ENCODE measurements around the gene AFDN. TPM values are rescaled to one million over a fixed set of nuclear protein-coding genes. Genes with fewer than 3 reads are reported as not detected.

AFDN gene
- total and polyA plus RNA-seq, 2 experiments from 2014 or later = 66.9 to 200 TPM

DNA sequence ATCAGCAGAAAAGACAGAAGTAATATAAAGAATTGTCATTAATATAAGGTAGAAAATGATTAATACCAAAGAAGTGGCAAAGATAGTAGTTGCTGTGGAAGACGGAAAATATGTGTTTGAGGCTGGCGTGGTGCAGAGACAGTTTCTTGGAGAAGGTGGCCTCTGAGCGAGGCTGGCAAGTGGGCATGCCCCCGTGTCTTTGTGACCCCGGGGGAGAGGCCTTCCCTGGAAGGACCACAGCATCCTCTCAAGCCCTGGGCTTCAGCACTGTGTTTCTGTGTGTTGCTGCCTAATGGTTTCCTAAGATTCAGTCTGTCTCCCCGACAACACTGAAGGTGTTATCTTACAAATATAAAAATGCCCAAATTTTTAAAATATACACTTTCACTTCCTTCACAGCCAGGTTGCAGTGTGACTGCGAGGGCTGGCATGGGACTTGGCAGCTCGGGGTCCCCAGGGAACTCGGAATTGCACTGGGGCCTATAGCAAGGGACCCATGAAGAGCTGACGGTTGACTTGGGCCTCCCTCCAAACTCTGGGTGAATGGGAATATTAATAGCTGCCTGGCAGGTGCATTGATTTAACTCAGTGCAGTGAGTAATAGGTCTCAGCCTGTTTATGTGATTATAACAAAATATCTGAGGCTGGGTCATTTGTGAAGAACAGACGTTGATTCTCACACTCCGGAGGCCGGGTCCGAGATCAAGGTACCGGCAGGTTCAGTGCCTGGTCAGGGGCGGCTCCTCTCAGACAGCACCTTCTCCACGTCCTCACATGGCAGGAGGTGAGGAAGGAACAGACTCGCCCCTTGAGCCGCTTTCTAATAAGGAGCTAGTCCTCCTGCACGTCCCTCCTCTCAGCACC is 47.4 kb upstream of the AFDN start:
- H3K4me1 Mint-ChIP-seq = peaks cover 3% of the 10 kb centered on the region; the same call in 1 of the 3 replicates
- DNase-seq (ENCODE audit: low spot score) = no peak
- H3K9me3 Mint-ChIP-seq = no peaks in the 10 kb centered on the region
- Histone ChIP-seq H3K4me2 (no peak overlapping the region), H3K27ac (ENCODE audit: low read depth) (no peak overlapping the region), H2AFZ (no peak overlapping the region), H3K27me3 (ENCODE audit: insufficient read depth) (no peaks in the 10 kb centered on the region), H4K20me1 (replicated peaks; ENCODE audit: insufficient read depth) (no peaks in the 10 kb centered on the region), H3K4me1 (ENCODE audit: insufficient read depth) (no peaks in the 10 kb centered on the region), H3K79me2 (replicated peaks; ENCODE audit: insufficient read depth) (no peaks in the 10 kb centered on the region), H3K9me2 (ENCODE audit: insufficient read depth) (no peaks in the 10 kb centered on the region), H3K36me3 (ENCODE audit: insufficient read depth) (no peaks in the 10 kb centered on the region), H3F3A (replicated peaks; ENCODE audit: low read depth) (no peaks in the 10 kb centered on the region), H3K4me3 (no peak overlapping the region)
- H3K4me3 Mint-ChIP-seq = no peak overlapping the region
- no peaks in the 10 kb centered on the region for H3K36me3 Mint-ChIP-seq (ENCODE audit: low read depth)
- no peak overlapping the region for H3K27ac Mint-ChIP-seq
- peaks cover 7% of the 10 kb centered on the region for H3K27me3 Mint-ChIP-seq (ENCODE audit: insufficient read depth, low read depth, poor library complexity)
- no peak for ATAC-seq
- TF ChIP-seq ZNF331 (CRISPR knock-in tag; IDR thresholded peaks at IDR 0.05; ENCODE audit: low read depth) (no peak), ZNF114 (CRISPR knock-in tag; IDR thresholded peaks at IDR 0.05) (no peak), JUNB (IDR thresholded peaks at IDR 0.05; ENCODE audit: unreplicated experiment) (no peak), NANOG (IDR thresholded peaks at IDR 0.05; ENCODE audit: borderline replicate concordance) (no peak), STAT1 (IDR thresholded peaks at IDR 0.05; ENCODE audit: unreplicated experiment) (no peak), EZH2phosphoT487 (IDR thresholded peaks at IDR 0.05; ENCODE audit: unreplicated experiment) (no peak), CTCF (conservative IDR thresholded peaks at IDR 0.05; ENCODE audit: low read depth in 2 of 2) (no peak), ETS1 (IDR thresholded peaks at IDR 0.05) (no peak), CREB1 (CRISPR knock-in tag; IDR thresholded peaks at IDR 0.05; ENCODE audit: low read depth) (no peak), ZNF462 (CRISPR knock-in tag; IDR thresholded peaks at IDR 0.05) (no peak), EZH2 (IDR thresholded peaks at IDR 0.05; ENCODE audit: low read depth, unreplicated experiment) (no peak), POLR2AphosphoS5 (IDR thresholded peaks at IDR 0.05; ENCODE audit: low read depth) (no peak)
- TF ChIP-seq, protein P1, sequence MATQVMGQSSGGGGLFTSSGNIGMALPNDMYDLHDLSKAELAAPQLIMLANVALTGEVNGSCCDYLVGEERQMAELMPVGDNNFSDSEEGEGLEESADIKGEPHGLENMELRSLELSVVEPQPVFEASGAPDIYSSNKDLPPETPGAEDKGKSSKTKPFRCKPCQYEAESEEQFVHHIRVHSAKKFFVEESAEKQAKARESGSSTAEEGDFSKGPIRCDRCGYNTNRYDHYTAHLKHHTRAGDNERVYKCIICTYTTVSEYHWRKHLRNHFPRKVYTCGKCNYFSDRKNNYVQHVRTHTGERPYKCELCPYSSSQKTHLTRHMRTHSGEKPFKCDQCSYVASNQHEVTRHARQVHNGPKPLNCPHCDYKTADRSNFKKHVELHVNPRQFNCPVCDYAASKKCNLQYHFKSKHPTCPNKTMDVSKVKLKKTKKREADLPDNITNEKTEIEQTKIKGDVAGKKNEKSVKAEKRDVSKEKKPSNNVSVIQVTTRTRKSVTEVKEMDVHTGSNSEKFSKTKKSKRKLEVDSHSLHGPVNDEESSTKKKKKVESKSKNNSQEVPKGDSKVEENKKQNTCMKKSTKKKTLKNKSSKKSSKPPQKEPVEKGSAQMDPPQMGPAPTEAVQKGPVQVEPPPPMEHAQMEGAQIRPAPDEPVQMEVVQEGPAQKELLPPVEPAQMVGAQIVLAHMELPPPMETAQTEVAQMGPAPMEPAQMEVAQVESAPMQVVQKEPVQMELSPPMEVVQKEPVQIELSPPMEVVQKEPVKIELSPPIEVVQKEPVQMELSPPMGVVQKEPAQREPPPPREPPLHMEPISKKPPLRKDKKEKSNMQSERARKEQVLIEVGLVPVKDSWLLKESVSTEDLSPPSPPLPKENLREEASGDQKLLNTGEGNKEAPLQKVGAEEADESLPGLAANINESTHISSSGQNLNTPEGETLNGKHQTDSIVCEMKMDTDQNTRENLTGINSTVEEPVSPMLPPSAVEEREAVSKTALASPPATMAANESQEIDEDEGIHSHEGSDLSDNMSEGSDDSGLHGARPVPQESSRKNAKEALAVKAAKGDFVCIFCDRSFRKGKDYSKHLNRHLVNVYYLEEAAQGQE (IDR thresholded peaks at IDR 0.05; ENCODE audit: unreplicated experiment) = no peak
